Colon (tissue), 2 donors: ENCODE results near the gene PHGDH.
"Not testable (repeated sequence)": the region's sequence is repeated elsewhere in the genome, so short reads cannot be mapped to it uniquely, and the experiment has no call there.

ENCODE experiments used
- FAIRE-seq: peaks from 2 replicates; lab custom pipeline; 2012; peaks lifted over from hg19 to GRCh38; lab: Jason Lieb, UNC
- donor health status: control.
- donor health status: control.

PHGDH gene

GRCh38 chr1:119766374-119766794 is 54.6 kb downstream of the PHGDH start:
- FAIRE-seq, result no peak

- FAIRE-seq, result no peak
Observed at GRCh38 chr1:119767486-119767885, 55.8 kb downstream of the PHGDH start.

- no peak for FAIRE-seq
Observed at GRCh38 chr1:119768778-119769177, 57.0 kb downstream of the PHGDH start, which contains the start of gene HMGCS2. TSS of gene HMGCS2 (minus strand) at chr1:119768905. CDS start at chr1:119768844, 61 bp downstream.

GRCh38 chr1:119771016-119771415 is 59.3 kb downstream of the PHGDH start:
- no peak for FAIRE-seq

GRCh38 chr1:119771770-119772169 is 60.0 kb downstream of the PHGDH start:
- no peak for FAIRE-seq

GRCh38 chr1:119772298-119772697 is 60.6 kb downstream of the PHGDH start:
- no peak for FAIRE-seq

- no peak for FAIRE-seq
Observed at GRCh38 chr1:119773711-119774241, 62.0 kb downstream of the PHGDH start.

GRCh38 chr1:119774746-119775490 is 63.2 kb downstream of the PHGDH start:
- no peak for FAIRE-seq

- FAIRE-seq, result no peak
Observed at GRCh38 chr1:119778359-119778758, 66.6 kb downstream of the PHGDH start.

GRCh38 chr1:119778886-119779560 is 67.3 kb downstream of the PHGDH start:
- FAIRE-seq, result no peak

GRCh38 chr1:119779869-119780356 is 68.2 kb downstream of the PHGDH start:
- no peak for FAIRE-seq

GRCh38 chr1:119781434-119782210 is 69.9 kb downstream of the PHGDH start:
- FAIRE-seq, result no peak

GRCh38 chr1:119782631-119783325 is 71.0 kb downstream of the PHGDH start:
- no peak for FAIRE-seq

GRCh38 chr1:119783354-119784185 is 71.8 kb downstream of the PHGDH start:
- no peak for FAIRE-seq

GRCh38 chr1:119784191-119784781 is 72.6 kb downstream of the PHGDH start:
- no peak for FAIRE-seq

- FAIRE-seq, result not testable (repeated sequence)
Observed at GRCh38 chr1:119786046-119786445, 74.3 kb downstream of the PHGDH start.

- not testable (repeated sequence) for FAIRE-seq
Observed at GRCh38 chr1:119786473-119787050, 74.8 kb downstream of the PHGDH start.

- peak; percentile 49 for FAIRE-seq
Observed at GRCh38 chr1:119787776-119788175, 76.0 kb downstream of the PHGDH start.

GRCh38 chr1:119790451-119791198 is 78.9 kb downstream of the PHGDH start:
- FAIRE-seq, result no peak
